GM23248 (cell line): ENCODE data around the gene NEGR1.

Experiments
- EZH2 ChIP-seq: fragments of 200-600 bp; sonication (generic); IDR thresholded peaks from 2 replicates; pipeline ENCODE4 v1.6.1; 2018; ENCODE audit warnings: antibody characterized with exemption, mild to moderate bottlenecking; ENCODE audit not compliant: insufficient read depth, poor library complexity, severe bottlenecking
- EZH2phosphoT487 ChIP-seq: fragments of 200-600 bp; sonication (generic); IDR thresholded peaks from 2 replicates; pipeline ENCODE4 v1.6.1; 2018; ENCODE audit warnings: antibody characterized with exemption, moderate library complexity, mild to moderate bottlenecking, low read depth; ENCODE audit not compliant: insufficient read depth

- TF ChIP-seq EZH2 = no peak
- no peak for TF ChIP-seq EZH2phosphoT487
These were observed 740.2 kb downstream of the NEGR1 start for GRCh38 chr1:71542155-71542554.
